A673 (cell line): ENCODE results near the gene COL4A1.

ENCODE experiments used
- CTCF ChIP-seq: fragments of 300-800, 200-600 bp; sonication (generic); conservative IDR thresholded peaks from 2 replicates; pipeline ENCODE4 v1.5.1; 2017; ENCODE audit warnings: low read depth, mild to moderate bottlenecking, antibody characterized with exemption, low read length, moderate library complexity, mixed read lengths
- EZH2 ChIP-seq: fragments of 200-600 bp; sonication (generic); IDR thresholded peaks from 2 replicates; pipeline ENCODE4 v1.6.1; 2017; ENCODE audit warnings: borderline replicate concordance, low read depth, mild to moderate bottlenecking, mixed read lengths, antibody characterized with exemption, low read length; ENCODE audit not compliant: poor library complexity, severe bottlenecking

- TF ChIP-seq CTCF (no peak), EZH2 (no peak)
These were observed 7.6 kb downstream of the COL4A1 start for GRCh38 chr13:110299283-110299840.
